ENCODE measurements around the gene CYP27B1. TPM values are rescaled to one million over a fixed set of nuclear protein-coding genes. Genes with fewer than 3 reads are reported as not detected.
A peak's percentile ranks its signal among the peaks of the same experiment; 100 is the strongest.

CYP27B1 gene
- total and polyA plus RNA-seq, 9 of the 15 experiments (the other 6 are each of a cell fraction or from before 2014, with no cell fraction given), result 0.18 to 4.2 (median 1.8) TPM

DNA sequence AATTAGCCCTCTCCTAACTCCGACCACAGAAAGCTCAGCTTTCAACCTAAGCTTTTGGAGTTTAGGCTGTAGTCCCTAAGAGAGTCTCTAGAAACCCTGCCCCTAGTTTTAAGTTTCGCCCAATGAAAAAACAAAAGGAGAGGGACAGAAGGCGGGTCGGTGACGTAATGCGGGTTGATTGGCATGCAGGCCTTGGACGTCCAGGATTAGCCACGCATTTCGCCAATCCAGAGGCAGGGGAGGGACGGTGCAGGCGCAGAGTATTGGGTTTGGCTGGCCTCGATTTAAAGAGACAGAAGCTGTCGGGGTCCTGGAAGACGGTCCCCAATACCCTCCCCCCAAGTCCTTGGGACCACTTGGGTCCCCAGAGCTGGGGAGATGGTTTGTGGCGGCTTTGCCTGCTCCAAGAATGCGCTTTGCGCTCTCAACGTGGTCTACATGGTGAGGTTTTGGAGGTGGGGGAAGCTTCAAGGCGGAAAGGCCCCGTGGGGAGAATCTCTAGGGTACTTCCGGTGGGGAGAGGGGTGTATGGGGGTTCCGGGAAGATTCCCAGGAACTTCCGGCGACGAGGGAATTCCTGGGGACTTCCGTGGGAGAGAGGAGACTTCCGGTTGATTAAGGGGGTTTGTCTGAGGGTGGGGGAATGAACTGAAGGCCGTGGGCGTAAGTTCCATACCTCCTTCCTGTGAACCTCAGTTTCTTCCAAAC lies 21.9 kb downstream of the CYP27B1 start, which contains the start of gene TSPAN31 (continued):
- peak; percentile 9; the same call in 1 of the 2 replicates for TF ChIP-seq SMAD4 (CRISPR knock-in tag; conservative IDR thresholded peaks at IDR 0.05)
- no peak for TF ChIP-seq ZNF24 (IDR thresholded peaks at IDR 0.05)
- peak; percentile 81 for TF ChIP-seq JUND (IDR thresholded peaks at IDR 0.05; ENCODE audit: borderline replicate concordance, low read depth, low read length)
- TF ChIP-seq JUND (tag; IDR thresholded peaks at IDR 0.05; ENCODE audit: borderline replicate concordance, low read depth, low read length), result peak; percentile 89
- TF ChIP-seq TCF3 (CRISPR knock-in tag; IDR thresholded peaks at IDR 0.05), result peak; percentile 20; the same call in 1 of the 2 replicates
- peak; percentile 69; the same call in 1 of the 2 replicates for TF ChIP-seq ZNF584 (CRISPR knock-in tag; IDR thresholded peaks at IDR 0.05; ENCODE audit: low read depth)
- no peak; the same call in none of the 2 replicates for TF ChIP-seq NCOA1 (IDR thresholded peaks at IDR 0.05; ENCODE audit: low read depth)
- TF ChIP-seq KDM2B (CRISPR knock-in tag; IDR thresholded peaks at IDR 0.05), result no peak
- TF ChIP-seq ESRRA (IDR thresholded peaks at IDR 0.05; ENCODE audit: borderline replicate concordance, low read depth), result no peak
- TF ChIP-seq STAG1 (CRISPR knock-in tag; IDR thresholded peaks at IDR 0.05; ENCODE audit: borderline replicate concordance), result no peak
- no peak for TF ChIP-seq POU5F1 (IDR thresholded peaks at IDR 0.05; ENCODE audit: borderline replicate concordance, low read depth, low read length, partially characterized antibody)
- TF ChIP-seq NFIC (IDR thresholded peaks at IDR 0.05), result peak; percentile 4; the same call in 1 of the 2 replicates
- no peak for TF ChIP-seq NR2C2 (CRISPR knock-in tag; IDR thresholded peaks at IDR 0.05)
- peak; percentile 23; the same call in 1 of the 2 replicates for TF ChIP-seq NR2C2 (tag; IDR thresholded peaks at IDR 0.05)
- peak; percentile 58; the same call in 1 of the 2 replicates for TF ChIP-seq FOSL1 (tag; conservative IDR thresholded peaks at IDR 0.05)
- peak; percentile 73; the same call in 1 of the 2 replicates for TF ChIP-seq CREB1 (IDR thresholded peaks at IDR 0.05)
- peak; percentile 82 for TF ChIP-seq CREB1 (CRISPR knock-in tag; IDR thresholded peaks at IDR 0.05)
- TF ChIP-seq, protein P1, sequence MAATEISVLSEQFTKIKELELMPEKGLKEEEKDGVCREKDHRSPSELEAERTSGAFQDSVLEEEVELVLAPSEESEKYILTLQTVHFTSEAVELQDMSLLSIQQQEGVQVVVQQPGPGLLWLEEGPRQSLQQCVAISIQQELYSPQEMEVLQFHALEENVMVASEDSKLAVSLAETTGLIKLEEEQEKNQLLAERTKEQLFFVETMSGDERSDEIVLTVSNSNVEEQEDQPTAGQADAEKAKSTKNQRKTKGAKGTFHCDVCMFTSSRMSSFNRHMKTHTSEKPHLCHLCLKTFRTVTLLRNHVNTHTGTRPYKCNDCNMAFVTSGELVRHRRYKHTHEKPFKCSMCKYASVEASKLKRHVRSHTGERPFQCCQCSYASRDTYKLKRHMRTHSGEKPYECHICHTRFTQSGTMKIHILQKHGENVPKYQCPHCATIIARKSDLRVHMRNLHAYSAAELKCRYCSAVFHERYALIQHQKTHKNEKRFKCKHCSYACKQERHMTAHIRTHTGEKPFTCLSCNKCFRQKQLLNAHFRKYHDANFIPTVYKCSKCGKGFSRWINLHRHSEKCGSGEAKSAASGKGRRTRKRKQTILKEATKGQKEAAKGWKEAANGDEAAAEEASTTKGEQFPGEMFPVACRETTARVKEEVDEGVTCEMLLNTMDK (IDR thresholded peaks at IDR 0.05; ENCODE audit: borderline replicate concordance, insufficient read depth, low read depth, low read length, poor library complexity, severe bottlenecking), result no peak
- no peak for TF ChIP-seq SIN3B (IDR thresholded peaks at IDR 0.05; ENCODE audit: low read depth)
- no peak for TF ChIP-seq ZNF436 (CRISPR knock-in tag; IDR thresholded peaks at IDR 0.05)
- TF ChIP-seq ZBTB5 (IDR thresholded peaks at IDR 0.05), result no peak
- peak; percentile 80 for TF ChIP-seq SIRT6 (IDR thresholded peaks at IDR 0.05; ENCODE audit: low read depth, low read length)
- no peak for TF ChIP-seq DIDO1 (tag; IDR thresholded peaks at IDR 0.05; ENCODE audit: low read depth)
- no peak for TF ChIP-seq THRA (IDR thresholded peaks at IDR 0.05)
- 0 out of 2 replicates have a peak, but pooled peaks have one; percentile 54 for TF ChIP-seq JUNB (CRISPR knock-in tag; conservative IDR thresholded peaks at IDR 0.05)
